Fibroblast of peridontal ligament (primary cell): ENCODE results near the gene ETDB.
"Not testable (repeated sequence)": the region's sequence is repeated elsewhere in the genome, so short reads cannot be mapped to it uniquely, and the experiment has no call there.

ENCODE experiments used
- DNase-seq: peaks from one replicate; pipeline ENCODE4 v3.0.0-alpha.2; 2010; ENCODE audit errors: extremely low read depth

Gene ETDB

GRCh38 chrX:135120056-135120576 lies at the start of gene ETDB:
Gene ETDB (minus strand): TSS chrX:135120526. CDS start chrX:135119261, 1,265 bp downstream.
- DNase-seq: not testable (repeated sequence)

GRCh38 chrX:135169534-135169933 lies 49.2 kb upstream of the ETDB start:
- not testable (repeated sequence) for DNase-seq

GRCh38 chrX:135168486-135168885 lies 48.2 kb upstream of the ETDB start:
- DNase-seq: no peak

- not testable (repeated sequence) for DNase-seq
These were observed 34.4 kb upstream of the ETDB start for GRCh38 chrX:135154688-135155087.

DNA sequence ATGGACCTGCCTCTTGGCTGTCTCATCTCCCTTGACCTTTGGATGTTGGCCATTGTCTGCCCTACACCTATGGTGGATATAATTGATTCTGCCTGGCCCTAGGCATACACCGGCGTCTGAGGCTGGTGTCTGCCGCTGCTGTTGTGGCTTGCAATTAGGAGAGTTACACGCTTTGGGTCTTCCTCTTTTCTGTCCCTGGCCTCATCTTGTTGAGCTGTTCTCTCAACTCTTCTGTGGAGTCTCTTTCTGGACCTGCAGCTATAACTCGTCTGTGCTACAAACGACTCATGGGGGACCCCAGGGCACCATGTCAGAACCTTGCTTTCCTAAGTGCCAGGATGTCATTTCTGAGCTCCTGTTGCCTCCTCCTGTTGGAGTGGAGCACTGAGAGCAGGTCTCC lies 5.8 kb upstream of the ETDB start:
- DNase-seq: not testable (repeated sequence)

- not testable (repeated sequence) for DNase-seq
These were observed 4.3 kb downstream of the ETDB start for GRCh38 chrX:135116064-135116463.

DNA sequence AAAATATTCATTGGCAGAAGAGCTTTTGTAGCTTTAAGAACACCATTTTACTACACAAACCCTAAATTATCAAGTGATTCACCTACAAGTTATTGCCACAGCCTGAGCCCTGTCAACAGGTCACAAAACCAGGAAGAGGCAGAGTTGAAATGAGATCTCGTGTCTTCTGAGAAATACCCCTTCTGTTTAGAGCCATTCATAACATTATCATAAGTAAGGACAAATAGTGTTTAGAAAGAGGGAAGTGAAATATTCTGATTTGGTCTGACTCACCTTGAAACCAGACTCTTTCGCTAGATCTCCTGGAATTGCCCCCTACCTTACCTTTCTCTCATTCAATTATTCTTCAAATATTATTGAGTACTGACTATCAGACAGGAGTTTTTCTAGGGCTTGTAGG lies 5.9 kb downstream of the ETDB start:
- no peak for DNase-seq

- no peak for DNase-seq
These were observed 7.6 kb downstream of the ETDB start for GRCh38 chrX:135112743-135113142.

DNA sequence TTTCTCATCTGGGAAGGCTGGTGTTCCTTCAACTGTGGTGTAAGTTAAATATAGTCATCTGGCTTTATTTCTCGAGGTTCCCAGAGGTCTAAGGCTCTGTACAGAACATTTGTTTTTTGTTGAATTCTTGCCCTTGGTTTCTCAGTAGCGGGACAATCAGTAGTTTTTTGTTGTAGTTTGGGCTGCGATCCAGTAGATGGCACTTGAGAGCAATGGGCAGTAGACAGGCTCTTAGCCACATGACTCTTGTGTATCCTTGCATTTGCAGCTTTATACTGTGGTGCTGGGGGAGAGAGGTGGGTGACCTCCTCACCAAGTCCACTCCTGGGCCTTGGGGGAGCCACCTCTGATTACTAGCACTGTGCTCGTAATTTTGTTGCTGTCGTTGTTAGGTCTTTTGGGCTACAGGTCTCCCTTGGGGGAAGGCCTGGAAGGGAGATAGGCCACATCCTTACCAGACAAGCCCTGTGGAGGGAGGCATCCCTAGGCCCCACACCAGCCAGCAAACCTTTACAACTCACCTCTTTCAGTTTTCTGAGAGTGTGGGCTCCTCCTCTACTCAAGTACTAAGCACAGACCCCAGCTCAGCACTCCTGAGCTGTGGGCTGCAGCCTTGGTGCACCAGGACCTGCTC lies 8.1 kb downstream of the ETDB start:
- peak; percentile 38 for DNase-seq

- DNase-seq: no peak
These were observed 10.8 kb downstream of the ETDB start for GRCh38 chrX:135109554-135109953.

- no peak for DNase-seq
These were observed 20.9 kb downstream of the ETDB start for GRCh38 chrX:135099493-135099783.

DNA sequence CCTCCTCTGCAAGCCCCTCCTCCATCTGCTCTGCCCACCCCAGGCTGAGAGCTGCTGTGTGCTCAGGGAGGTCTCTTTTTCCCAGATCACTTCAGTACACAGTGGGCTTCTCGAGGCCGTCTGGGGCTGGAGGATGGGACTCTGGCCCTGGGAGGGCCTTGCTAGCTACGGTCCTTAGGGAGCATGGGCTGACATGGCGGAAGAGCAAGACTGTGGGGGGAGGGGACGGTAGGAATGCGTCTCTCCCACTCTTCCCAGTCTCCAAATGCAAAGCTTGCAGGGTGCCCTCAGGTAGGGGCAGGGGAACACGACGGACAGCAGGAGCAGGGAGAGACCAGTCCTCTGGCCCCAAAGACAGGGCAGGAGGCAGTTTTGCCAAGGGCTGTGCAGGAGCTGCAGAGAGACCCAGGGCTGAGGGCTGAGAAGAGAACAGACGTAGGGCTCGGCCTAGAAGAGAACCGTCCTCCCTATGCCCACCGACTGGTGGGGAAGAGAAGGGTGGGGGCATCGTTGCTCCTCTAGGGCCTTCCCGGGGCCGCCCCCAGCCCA lies 23.1 kb downstream of the ETDB start:
- DNase-seq: not testable (repeated sequence)

DNA sequence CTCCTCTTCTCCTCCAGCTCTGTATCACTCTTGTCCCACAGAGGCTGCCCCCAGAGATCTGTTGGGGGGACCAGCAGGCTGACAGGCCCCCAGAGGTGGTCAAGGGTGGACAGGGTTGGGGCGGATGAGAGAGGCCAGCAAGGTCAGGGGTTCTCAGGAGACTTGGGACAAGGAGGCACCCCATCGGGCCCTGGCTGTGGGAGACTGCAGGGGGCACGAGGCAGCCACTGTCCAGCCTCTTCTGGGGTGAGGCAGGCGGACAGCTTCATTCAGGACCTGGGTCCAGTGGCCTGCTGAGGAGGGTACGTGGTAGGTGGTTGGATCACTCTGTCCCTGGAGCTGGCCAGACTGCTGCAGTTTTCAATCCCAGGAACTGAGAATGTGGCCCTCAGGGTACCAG lies 24.6 kb downstream of the ETDB start:
- DNase-seq: no peak

DNA sequence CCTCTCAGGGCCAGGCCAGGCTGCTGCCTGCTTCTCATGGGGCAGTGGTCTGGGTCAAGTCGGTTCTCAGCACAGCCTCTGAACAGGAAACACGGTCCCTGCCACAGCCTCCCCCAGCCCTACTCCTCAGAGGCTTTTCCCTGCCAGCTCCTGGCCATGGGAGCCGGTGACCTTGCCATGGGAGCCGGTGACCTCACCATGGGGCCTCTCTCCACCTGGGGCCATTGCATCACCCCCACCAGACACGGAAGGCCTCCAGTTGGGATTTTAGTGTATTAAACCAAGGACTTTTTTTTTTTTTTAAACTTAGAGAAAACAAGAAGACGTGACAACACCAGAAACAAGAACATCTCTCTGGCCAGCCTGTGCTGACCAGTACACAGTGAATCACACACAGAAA lies 25.6 kb downstream of the ETDB start:
- no peak for DNase-seq

DNA sequence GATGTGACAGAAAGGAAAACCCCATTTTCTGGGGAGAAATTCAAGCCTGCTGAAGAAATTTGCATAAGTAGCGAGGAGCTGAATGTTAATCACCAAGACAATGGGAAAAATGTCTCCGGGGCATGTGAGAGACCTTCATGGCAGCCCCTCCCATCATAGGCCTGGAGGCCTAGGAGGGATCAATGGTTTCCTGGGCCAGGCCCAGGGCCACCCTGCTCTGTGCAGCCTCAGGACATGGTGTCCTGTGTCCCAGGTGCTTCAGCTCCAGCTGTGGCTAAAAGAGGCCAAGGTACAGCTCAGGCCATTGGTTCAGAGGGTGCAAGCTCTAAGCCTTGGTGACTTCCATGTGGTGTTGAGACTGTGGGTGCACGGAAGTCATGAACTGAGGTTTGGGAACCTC lies 31.2 kb downstream of the ETDB start:
- no peak for DNase-seq

DNA sequence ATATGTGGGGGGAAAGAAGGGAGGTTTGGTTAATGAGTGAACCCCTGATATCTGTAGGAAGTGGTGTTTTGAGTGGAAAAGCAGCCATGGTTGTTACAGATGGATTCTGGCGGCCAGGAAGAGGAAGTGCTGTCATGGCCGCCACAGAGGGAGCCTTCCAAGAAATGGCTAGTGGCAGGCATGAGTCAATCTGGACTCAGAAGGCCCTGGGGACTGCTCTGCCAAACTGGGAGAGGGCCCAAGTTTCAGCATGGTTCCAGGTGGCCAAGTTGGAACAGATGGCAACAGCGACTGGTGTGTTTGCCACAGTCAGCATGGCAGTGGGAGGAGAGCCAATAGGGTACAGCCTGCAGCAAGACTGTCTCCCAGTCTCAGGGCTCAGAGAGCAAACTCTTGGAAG lies 32.5 kb downstream of the ETDB start:
- DNase-seq: no peak

- peak; percentile 67 for DNase-seq
These were observed 34.0 kb downstream of the ETDB start for GRCh38 chrX:135086197-135086854.

- no peak for DNase-seq
These were observed 38.5 kb downstream of the ETDB start for GRCh38 chrX:135081693-135082404.
